Measurements from ENCODE around the gene WDR74.

WDR74 gene

DNA sequence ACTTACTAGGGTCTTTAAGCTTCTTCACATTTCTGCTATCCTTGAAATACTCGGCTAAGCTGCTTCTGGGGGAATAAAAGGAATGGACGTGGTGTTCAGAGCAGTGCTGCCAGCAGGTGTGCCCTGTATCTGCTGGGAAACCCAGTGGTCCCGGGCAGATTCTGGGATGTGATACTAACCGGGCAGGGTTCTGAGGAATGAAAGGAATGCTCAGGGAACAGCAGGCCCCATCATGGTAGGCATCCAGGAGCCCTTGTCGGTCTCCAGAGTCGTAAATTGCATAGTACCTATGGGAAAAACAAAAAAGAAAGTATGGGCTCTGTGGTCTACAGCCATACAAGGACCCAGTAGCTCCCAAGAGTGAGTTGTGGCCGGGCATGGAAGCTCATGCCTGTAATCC lies 43.1 kb downstream of the WDR74 start:
- Histone ChIP-seq H3K36me3 (replicated peaks) (peaks cover 87% of the 10 kb centered on the region), H3K4me3 (ENCODE audit: low read depth, low read length) (no peak overlapping the region), H3K27ac (no peak overlapping the region), H3K27me3 (replicated peaks) (no peaks in the 10 kb centered on the region)
- TF ChIP-seq, protein P1, sequence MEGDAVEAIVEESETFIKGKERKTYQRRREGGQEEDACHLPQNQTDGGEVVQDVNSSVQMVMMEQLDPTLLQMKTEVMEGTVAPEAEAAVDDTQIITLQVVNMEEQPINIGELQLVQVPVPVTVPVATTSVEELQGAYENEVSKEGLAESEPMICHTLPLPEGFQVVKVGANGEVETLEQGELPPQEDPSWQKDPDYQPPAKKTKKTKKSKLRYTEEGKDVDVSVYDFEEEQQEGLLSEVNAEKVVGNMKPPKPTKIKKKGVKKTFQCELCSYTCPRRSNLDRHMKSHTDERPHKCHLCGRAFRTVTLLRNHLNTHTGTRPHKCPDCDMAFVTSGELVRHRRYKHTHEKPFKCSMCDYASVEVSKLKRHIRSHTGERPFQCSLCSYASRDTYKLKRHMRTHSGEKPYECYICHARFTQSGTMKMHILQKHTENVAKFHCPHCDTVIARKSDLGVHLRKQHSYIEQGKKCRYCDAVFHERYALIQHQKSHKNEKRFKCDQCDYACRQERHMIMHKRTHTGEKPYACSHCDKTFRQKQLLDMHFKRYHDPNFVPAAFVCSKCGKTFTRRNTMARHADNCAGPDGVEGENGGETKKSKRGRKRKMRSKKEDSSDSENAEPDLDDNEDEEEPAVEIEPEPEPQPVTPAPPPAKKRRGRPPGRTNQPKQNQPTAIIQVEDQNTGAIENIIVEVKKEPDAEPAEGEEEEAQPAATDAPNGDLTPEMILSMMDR (IDR thresholded peaks at IDR 0.05; ENCODE audit: low read depth, low read length, missing control alignments) = no peak
- in situ Hi-C loops (cut with HindIII; ENCODE audit: low pct_ligation_motif_present, low sequenced_read_pairs) = no loop called here
- DNase-seq = no peak

DNA sequence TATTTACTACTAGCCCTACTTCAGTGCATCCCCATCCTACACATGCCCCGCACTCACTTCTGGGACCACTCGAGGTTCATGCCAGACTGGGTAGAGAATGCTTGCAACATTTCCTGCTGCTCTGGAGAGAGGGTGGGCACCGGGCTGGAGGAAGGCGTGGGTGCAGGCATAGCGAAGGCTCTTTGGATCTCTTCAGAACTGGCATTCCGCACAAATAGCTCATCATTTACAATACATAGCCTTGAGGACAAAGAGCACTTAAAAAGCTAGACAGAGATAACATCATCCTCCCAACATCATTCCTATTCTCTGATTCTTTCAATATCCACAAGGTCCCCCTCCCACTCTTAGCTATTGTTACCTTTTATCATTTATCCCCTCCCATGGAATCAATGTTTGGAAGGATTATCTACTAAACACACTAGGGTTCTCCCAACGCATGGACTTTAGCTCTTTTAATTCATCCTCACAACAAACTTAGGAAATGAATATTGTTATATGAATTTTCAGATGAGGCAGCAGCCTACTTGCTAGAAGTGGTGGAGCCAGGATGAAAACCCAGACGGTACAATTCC lies 45.1 kb downstream of the WDR74 start:
- Histone ChIP-seq H3K27ac (no peak overlapping the region), H3K4me3 (ENCODE audit: low read depth, low read length) (no peak overlapping the region), H3K36me3 (replicated peaks) (peaks cover 78% of the 10 kb centered on the region), H3K27me3 (replicated peaks) (no peaks in the 10 kb centered on the region)
- DNase-seq = no peak
- in situ Hi-C loops (cut with HindIII; ENCODE audit: low pct_ligation_motif_present, low sequenced_read_pairs) = no loop called here
- TF ChIP-seq, protein P1 (IDR thresholded peaks at IDR 0.05; ENCODE audit: low read depth, low read length, missing control alignments) = no peak

DNA sequence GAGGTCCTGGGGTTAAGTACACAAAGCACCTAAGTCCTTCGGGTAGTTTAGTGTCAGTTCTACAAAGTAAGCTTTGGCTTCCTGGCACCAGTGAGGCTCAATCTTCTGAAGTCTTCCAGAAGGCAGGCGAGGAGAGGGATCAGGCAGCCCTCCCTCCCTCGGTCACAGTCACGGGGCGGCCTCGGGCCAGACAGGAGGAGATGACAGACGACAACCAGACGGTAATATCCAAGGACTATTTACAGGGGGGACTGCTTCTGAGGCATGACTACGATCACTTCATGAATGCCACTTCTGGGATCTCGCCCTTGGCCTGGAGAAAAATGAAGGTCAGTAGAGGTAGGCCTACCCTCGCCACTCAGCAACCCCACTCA lies 47.2 kb downstream of the WDR74 start:
- in situ Hi-C loops (cut with HindIII; ENCODE audit: low pct_ligation_motif_present, low sequenced_read_pairs) = no loop called here
- TF ChIP-seq, protein P1 (IDR thresholded peaks at IDR 0.05; ENCODE audit: low read depth, low read length, missing control alignments) = no peak
- Histone ChIP-seq H3K27me3 (replicated peaks) (no peaks in the 10 kb centered on the region), H3K27ac (peak overlapping the region; percentile 7), H3K4me3 (ENCODE audit: low read depth, low read length) (no peak overlapping the region), H3K36me3 (replicated peaks) (peaks cover 67% of the 10 kb centered on the region)
- no peak for DNase-seq

DNA sequence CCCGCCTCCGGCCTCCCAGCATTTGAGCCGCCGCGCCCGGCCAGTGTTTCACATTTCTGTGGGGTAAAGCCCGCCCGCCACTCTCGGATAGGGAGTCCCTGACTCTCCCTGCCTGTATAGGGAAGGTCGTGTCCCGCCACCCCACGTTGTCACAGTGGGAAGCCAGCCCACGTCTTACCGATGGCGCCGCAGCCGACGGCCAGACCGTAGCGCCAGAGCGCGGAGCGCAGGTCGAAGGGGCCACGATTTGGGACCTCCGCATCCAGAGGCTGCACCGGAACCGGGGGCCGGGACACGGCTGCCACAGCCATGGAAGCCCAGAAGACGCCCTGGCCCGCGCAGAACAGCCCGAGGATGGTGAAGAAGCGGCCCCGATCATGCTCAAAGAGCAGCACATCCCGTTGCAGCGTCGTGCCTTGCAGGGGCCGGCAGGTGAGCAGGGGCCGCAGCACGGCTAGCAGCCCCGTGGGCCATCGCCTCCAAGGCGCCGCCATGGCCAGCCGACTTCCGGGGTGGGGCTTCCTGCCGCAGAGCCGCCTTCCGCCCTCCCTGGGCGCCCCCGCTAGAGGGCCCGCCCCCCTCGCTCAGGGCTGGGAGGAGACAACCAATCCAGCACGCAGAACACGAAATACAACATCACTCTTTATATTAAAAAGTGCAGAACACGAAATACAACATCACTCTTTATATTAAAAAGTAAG lies 47.7 kb downstream of the WDR74 start, which contains the start of gene TMEM223:
TMEM223 (minus strand) TSS at position 506 of the 701 bp plus-strand sequence; CDS start at position 494, 12 bp downstream.
- Histone ChIP-seq H3K36me3 (replicated peaks) (peaks cover 62% of the 10 kb centered on the region), H3K27me3 (replicated peaks) (no peaks in the 10 kb centered on the region), H3K27ac (peak within 1 kb of the TSS; percentile 71), H3K4me3 (ENCODE audit: low read depth, low read length) (peak within 1 kb of the TSS; percentile 94)
- in situ Hi-C loops (cut with HindIII; ENCODE audit: low pct_ligation_motif_present, low sequenced_read_pairs) = no loop called here
- DNase-seq = peak; percentile 68
- TF ChIP-seq, protein P1 (IDR thresholded peaks at IDR 0.05; ENCODE audit: low read depth, low read length, missing control alignments) = peak; percentile 12

DNA sequence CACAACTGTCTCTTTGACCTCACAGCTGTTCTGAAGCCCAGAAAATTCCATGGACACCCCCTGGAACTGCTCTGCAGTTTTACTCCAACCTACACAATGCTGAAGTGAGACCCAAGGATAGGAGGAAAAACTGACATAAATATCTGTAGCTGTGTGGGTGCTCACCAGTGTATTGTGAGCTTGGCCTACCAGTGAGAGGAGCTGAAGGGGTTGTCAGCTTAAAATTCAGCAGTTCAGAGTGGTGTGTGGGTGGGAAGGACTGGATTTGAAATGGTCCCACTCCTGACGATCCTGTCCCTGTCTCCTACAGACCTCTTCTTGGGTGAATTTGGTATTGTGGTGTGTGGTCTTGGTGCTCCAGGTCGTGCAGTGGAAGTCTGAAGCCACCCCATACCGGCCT lies 49.8 kb downstream of the WDR74 start:
- Histone ChIP-seq H3K36me3 (replicated peaks) (peaks cover 42% of the 10 kb centered on the region), H3K27me3 (replicated peaks) (no peaks in the 10 kb centered on the region), H3K27ac (no peak overlapping the region), H3K4me3 (ENCODE audit: low read depth, low read length) (no peak overlapping the region)
- TF ChIP-seq, protein P1 (IDR thresholded peaks at IDR 0.05; ENCODE audit: low read depth, low read length, missing control alignments) = no peak
- in situ Hi-C loops (cut with HindIII; ENCODE audit: low pct_ligation_motif_present, low sequenced_read_pairs) = no loop called here
- DNase-seq = no peak
